Measurements from ENCODE around the gene MAPK14. TPM values are rescaled to one million over a fixed set of nuclear protein-coding genes. Genes with fewer than 3 reads are reported as not detected.
A peak's percentile ranks its signal among the peaks of the same experiment; 100 is the strongest.

The MAPK14 gene
- total and polyA plus RNA-seq, 9 of the 15 experiments (the other 6 are each of a cell fraction or from before 2014, with no cell fraction given) = 8.8 to 62.7 (median 35.5) TPM

GRCh38 chr6:36118550-36119107, 91.0 kb downstream of the MAPK14 start (continued):
- peak; percentile 91 for TF ChIP-seq ZNF316 (IDR thresholded peaks at IDR 0.05)
- peak; percentile 44; the same call in 1 of the 2 replicates for TF ChIP-seq FOXM1 (IDR thresholded peaks at IDR 0.05; ENCODE audit: low read depth)
- no peak for TF ChIP-seq FOXM1 (CRISPR knock-in tag; IDR thresholded peaks at IDR 0.05; ENCODE audit: low read depth)
- peak; percentile 53; the same call in 1 of the 2 replicates for TF ChIP-seq LCOR (CRISPR knock-in tag; IDR thresholded peaks at IDR 0.05)
- TF ChIP-seq HMG20B (CRISPR knock-in tag; IDR thresholded peaks at IDR 0.05) = no peak
- peak; percentile 68 for TF ChIP-seq MAFF (IDR thresholded peaks at IDR 0.05; ENCODE audit: low read length)
- peak; percentile 82; the same call in 1 of the 2 replicates for TF ChIP-seq ESRRA (IDR thresholded peaks at IDR 0.05; ENCODE audit: borderline replicate concordance, low read depth)
- peak; percentile 62 to 71; a peak in 3 of 4 replicates for TF ChIP-seq NRF1 (conservative IDR thresholded peaks at IDR 0.05 in 1 of 2, IDR thresholded peaks at IDR 0.05 in 1 of 2)
- TF ChIP-seq HDAC1 (IDR thresholded peaks at IDR 0.05) = peak in 1 of 2 experiments; percentile 70; a peak in 1 of 4 replicates
- peak; percentile 93 for TF ChIP-seq HMBOX1 (IDR thresholded peaks at IDR 0.05)
- 0 out of 2 replicates have a peak, but pooled peaks have one; percentile 46 for TF ChIP-seq ETS1 (conservative IDR thresholded peaks at IDR 0.05; ENCODE audit: control insufficient read depth, low read depth, low read length)
- peak in 1 of 2 experiments; percentile 86; a peak in 2 of 4 replicates for TF ChIP-seq TBL1XR1 (IDR thresholded peaks at IDR 0.05; ENCODE audit: low read length in 2 of 2)
- peak; percentile 83 for TF ChIP-seq POLR2AphosphoS5 (IDR thresholded peaks at IDR 0.05; ENCODE audit: control insufficient read depth, insufficient read depth, low read depth, low read length)
- TF ChIP-seq ZKSCAN1 (IDR thresholded peaks at IDR 0.05; ENCODE audit: low read depth, low read length) = peak; percentile 91
- TF ChIP-seq CEBPG (CRISPR knock-in tag; IDR thresholded peaks at IDR 0.05) = peak; percentile 92
- TF ChIP-seq CEBPG (tag; conservative IDR thresholded peaks at IDR 0.05 in 1 of 2, IDR thresholded peaks at IDR 0.05 in 1 of 2) = peak; percentile 88 to 94
- TF ChIP-seq SRF (CRISPR knock-in tag; IDR thresholded peaks at IDR 0.05) = peak in 1 of 2 experiments; percentile 70; a peak in 1 of 4 replicates
- TF ChIP-seq ARID1B (IDR thresholded peaks at IDR 0.05) = peak; percentile 96
- peak; percentile 74; the same call in 1 of the 2 replicates for TF ChIP-seq STAT5A (IDR thresholded peaks at IDR 0.05; ENCODE audit: borderline replicate concordance, low read length)
- TF ChIP-seq RBFOX2 (IDR thresholded peaks at IDR 0.05; ENCODE audit: low read depth, low read length) = 0 out of 2 replicates have a peak, but pooled peaks have one; percentile 40
- TF ChIP-seq KLF1 (tag; IDR thresholded peaks at IDR 0.05) = peak; percentile 69; the same call in 1 of the 2 replicates
- no peak for TF ChIP-seq ZNF140 (CRISPR knock-in tag; IDR thresholded peaks at IDR 0.05)
- peak; percentile 84 for TF ChIP-seq FOXP1 (CRISPR knock-in tag; IDR thresholded peaks at IDR 0.05)
- TF ChIP-seq RAD51 (IDR thresholded peaks at IDR 0.05; ENCODE audit: borderline replicate concordance, low read depth) = peak; percentile 44; the same call in 1 of the 2 replicates
- no peak for TF ChIP-seq ZKSCAN3 (CRISPR knock-in tag; IDR thresholded peaks at IDR 0.05)
- peak; percentile 91 for TF ChIP-seq JUND (IDR thresholded peaks at IDR 0.05; ENCODE audit: borderline replicate concordance, low read depth, low read length)
- peak; percentile 94; the same call in 2 of the 3 replicates for TF ChIP-seq JUND (tag; IDR thresholded peaks at IDR 0.05; ENCODE audit: borderline replicate concordance, low read depth, low read length)
